NOMO-1 treated with DMSO at 0.1 percent for 48 hours (cell line): ENCODE measurements around the gene TLE5.
"Not testable (repeated sequence)": the region's sequence is repeated elsewhere in the genome, so short reads cannot be mapped to it uniquely, and the experiment has no call there.

Experiments
- DNase-seq: peaks from one replicate; lab custom pipeline; 2025; ENCODE audit not compliant: unreplicated experiment; lab: John Stamatoyannopoulos, UW

The TLE5 gene

DNA sequence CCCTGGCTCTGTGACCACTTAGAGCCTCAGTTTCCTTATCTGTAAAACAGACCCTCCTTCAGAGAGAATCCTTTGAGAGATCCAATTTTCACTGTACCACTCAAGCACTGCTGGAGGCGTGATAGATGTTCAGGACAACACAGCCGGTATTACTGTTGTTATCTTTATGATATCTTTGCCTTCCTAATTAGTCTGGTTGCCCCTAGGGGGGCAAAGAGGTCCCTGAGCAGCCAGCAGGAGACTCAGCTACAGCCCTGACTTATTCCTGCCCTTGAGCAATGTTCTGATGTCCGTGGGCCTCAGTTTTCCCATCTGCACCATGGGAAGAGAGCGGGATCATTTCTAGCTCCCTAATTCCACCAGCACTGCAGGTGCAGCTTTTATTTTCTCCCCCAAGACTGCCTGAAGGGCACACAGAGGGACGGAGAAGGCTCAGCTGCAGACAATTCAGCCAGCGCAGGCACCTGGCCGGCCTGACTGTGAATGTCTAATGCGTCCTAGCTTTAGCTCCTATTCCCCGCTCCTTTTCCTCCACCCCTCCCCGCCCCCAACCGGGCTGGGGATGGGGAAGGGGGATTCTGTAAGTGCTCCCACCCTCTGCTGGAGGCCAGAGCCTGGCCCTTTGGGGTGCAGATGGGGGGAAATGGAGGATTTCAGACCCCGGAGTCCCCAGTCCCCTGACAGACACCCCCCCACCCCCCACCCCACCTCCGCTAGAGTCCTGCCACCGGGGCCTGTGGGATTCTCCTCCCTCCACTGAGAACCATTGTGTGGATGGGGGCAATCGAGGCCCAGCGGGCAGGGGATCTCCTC is 16.2 kb downstream of the TLE5 start:
- no peak for DNase-seq

DNA sequence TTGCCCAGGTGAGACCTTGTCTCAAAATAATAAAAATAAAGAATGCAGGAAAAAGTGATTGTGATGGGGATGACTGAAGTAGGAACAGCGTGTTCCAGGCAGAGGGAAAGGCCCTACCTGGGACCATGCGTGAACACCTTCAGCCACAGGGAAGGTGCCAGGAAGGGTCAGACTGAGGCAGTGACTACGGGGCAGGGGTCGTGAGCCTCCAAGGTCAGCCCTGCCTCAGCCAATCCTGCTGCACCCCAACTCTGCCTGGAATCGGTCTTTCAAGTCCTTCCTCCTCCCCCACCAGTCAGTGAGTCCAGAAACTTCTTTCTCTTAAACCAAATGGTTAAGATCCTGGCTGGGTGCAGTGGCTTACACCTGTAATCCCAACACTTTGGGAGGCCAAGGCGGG is 17.1 kb downstream of the TLE5 start:
- DNase-seq, result no peak

DNA sequence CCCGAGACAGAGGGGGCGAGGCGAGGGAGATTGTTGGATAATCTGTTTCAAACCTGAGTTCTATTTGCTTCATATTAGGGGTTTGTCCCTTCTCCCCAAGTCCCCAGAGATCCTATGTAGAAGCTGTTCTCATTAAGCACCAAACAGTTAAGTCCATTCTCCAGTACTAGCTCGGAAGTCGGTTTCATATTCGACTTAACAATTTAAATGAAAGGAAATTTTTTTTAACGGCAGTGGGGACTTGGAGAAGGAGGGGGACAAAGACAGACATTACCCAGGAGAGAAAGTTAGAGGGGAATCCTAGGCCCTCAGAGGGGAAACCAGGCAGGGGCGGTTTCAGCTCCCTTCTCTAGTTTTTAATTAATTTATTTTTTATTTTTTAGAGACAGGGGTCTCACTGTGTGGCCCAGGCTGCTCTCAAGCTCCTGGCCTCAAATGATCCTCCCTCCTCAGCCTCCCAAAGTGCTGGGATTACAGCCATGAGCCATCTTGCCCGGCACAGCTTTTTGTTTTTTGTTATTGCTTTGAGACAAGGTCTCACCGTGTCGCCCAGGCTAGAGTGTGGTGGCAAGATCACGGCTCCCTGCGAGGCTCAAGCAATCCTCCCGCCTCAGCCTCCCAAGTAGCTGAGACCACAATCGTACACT is 19.6 kb downstream of the TLE5 start:
- no peak for DNase-seq

DNA sequence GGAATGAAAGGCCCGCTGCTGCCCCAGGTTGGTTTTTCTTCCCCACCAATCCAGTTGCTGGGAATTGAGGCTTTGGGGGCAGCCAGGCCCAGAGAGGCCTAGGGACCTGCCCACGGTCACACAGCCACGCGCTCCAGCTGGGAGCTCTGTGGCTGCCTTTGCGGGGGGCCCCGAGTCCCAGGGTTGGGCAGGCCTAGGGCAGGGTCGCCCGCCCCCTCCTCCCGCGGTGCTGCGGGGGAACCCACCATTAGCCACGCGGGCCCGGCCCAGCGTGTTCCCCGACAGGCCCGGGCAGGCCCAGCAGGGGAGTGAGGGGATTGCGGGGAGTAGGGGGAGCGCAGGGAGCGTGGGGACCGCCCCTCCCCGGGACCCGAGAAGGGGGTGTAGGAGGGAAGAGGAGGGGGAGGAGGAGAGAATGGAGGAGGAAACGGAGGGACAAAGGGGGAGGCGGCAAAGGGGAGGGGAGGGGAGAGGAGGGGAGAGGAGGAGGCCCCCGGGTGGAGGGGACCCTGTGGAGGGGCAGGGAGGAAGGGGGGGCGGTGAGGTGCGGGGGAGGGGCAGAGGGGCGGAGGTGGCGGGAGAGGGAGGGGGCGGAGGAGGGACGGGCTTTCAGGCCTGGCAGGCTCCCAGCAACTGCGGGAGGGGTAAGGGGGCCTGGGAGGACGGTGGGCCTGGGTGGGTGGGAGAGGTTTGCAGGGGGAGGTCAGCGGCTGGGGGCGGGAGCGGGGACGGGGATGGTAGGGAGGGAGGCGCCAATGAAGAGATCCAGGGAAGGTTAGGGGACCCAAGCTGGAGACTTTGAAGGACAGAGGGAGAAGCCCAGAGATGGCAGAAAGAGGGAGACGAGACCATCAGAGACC is 20.3 kb downstream of the TLE5 start:
- DNase-seq, result no peak

DNA sequence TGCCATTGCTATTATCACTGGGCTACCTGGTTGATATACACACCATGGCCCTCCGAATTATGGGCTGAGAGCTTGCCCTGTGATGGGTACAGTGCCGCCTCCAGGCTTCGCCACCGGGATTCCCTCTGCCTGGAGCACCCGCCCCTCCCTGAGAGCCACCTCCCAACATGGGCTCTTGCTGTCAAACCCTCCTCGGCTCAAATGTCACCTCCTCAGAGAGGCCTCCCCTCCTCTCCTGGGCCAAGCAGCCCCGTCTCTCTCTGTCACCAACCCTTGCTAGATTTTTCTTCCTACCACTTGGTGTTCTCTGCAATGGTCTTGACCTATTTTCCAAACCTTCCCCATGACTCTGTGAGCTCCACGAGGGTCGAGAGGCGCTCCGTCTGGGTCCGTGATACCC is 21.0 kb downstream of the TLE5 start:
- DNase-seq, result no peak

DNA sequence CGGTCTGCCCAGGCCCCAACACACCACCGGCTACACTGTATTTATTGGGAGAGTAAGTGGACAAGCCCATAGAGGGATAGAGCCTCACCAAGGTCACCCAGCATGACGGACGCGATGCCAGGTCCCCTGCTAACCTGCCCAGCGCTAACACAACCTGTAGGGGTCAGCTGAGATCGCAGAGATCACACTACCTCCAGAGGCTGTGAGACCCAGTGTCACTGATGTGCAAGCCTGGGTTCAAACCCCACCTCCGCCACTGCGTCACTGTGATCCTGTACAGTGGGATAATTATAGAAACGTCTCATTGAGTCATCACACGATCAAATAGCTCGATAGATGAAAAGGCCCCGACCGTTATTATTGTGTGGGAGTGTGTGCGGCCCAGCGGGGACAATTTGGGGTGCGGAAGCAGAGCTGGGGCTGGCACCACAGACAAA is 22.6 kb downstream of the TLE5 start:
- no peak for DNase-seq

DNA sequence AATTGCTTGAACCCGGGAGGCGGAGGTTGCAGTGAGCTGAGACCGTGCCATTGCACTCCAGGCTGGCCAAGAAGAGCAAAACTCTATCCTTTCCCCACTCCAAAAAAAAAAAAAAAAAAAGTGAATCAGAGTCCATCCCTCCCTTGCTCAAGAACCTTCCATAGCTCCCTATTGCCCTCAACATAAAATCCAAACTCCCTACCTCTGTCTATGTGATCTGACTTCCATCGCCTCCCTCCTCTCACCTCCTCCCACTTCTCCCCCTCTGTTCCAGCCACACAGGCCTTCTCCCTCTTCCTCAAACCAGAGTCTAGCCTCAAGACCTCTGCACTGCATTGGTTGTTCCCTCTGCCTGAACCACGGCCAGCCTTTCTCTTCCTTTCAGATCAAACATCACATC is 23.2 kb downstream of the TLE5 start:
- DNase-seq, result no peak

DNA sequence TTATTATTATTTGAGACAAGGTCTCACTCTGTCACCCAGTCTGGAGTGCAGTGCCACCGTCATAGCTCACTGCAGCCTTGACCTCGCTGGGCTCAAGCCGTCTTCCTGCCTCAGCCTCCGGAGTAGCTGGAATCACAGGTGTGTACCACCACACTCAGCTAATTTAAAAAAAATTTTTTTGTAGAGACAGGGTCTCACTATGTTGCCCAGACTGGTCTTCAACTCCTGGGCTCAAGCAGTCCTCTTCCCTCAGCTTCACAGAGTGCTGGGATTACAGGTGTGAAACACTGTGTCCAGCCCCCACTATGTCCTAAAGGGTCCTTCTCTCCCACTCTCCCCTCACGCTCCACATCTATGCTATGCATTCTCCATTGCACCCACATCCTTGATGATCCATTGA is 24.1 kb downstream of the TLE5 start:
- no peak for DNase-seq

DNA sequence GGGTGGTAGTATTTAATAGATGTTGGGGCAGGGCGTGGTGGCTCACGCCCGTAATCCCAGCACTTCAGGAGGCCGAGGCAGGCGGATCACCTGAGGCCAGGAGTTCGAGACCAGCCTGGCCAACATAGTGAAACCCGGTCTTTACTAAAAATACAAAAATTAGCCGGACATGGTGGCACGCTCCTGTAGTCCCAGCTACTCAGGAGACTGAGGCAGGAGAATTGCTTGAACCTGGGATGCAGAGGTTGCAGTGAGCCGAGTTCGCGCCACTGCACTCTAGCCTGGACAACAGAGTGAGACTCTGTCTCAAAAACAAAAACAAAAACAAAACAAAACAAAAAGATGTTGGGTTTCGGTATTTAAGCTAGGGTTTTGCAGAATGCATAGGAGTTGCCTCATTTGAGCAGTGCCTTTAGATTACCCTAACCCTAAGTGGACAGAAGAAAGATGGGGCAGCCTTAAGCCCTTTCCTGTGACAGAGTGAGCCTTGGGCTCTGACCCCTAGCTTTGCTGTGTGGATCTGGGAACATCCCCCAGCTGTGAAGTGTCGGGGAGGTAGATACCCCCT is 25.2 kb downstream of the TLE5 start:
- not testable (repeated sequence) for DNase-seq

DNA sequence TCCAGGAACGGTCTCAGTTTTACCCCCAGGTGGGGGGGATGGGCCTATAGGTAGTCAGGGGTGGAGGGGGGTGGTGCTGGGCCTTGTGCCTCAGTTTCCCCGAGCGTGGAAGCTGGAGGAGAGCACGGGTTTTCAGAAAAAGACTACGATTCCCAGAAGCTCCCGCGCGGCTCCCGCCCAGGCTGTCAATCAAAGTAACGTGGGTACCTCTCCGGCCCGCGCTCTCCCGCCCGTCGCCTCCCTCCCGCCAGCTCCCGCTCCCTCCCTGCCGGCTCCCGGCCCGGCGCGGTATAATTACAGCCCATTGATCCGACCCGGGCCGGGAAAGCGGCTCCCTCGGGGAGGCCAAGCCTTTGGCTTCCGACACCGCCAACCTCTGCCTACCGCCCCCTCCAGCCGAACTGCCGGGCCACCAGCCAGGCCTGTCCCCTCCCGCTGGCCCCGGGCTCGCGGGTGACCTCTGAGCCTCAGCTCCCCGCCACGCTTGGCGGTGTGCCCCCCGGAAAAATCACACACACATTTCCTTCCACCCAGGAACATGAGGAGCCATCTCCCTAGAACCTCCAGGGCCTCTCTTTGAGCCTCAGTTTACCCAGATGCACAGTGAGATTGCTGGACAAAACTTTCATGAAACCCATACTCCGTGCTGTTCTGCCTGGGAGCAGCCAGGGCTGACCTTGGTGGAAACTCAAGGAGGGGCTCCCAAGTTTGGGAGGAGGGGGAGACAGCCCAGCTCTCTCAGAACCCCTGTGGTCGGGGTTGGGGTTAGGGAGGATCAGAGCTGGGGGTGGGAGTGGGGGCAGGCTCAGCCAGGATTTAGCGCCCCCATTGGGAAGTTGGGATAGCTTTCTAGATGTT is 25.9 kb downstream of the TLE5 start:
- peak; percentile 81 for DNase-seq

DNA sequence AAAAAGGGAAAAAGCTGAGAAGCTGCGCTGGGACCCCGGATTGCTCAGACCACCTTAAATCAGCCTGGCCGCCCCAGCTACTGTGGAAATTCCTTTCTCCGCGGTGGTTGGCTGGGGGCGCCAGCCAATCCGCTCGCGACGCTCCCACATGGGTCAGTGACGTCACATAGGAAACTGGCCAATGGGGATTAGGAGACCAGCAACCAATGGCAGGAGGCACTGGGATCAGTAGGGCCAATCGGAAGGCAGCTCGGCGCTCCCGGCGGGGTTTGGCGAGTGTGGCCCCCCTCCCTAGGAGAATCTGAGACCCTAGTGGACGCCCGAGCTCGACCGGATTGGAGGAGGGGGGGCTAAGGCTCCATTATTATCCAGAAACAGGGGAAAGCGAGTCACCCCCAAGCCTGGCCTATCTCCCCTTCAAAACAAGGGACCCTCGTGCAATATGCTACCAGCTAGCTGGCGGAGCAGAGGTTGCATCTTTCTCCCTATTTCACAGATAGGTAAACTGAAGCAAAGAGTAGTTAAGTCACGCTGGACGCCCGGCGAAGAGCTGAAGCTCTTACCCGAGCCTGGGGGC is 26.7 kb downstream of the TLE5 start:
- peak; percentile 96 for DNase-seq

DNA sequence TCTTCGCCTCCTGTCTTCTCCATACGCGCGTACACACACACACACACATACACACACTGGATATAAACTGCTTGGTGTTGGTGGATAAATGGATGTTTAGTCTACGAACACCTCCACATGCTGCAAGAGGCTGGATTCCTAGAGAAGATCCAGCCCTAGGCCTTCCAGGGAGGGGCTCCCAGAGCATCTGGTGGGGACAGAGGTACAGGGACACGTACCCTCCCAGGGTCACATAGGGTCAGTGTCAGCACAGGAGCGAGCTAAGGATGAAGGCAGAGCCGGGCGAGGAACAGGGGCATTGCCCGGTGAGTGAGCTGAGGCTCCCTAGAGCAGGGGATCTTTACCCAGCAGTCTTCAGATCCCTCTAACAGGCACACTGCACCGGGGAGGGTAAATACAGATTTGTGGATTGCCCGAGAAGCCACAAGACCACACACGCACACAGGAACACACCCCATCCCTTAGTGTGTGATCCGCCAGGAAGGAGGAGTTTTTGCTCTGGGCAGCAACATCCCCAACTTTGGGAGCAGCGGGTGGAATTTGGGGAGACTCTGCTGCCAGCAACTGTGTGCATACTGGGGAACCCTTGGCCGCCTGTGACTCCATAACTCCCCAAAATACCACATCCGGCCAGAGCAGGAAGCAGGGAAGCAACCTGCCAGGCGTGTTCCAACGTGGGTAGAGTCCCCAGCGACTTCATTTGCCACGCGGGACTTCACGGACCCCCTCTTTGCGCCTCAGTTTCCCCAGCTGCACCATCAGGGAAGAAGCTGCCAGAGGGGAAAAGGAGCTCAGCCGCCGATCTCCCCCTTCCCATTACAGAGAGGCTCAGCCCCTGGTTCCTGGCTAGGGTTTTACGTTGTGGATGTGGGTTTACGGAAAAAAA is 27.4 kb downstream of the TLE5 start:
- DNase-seq, result peak; percentile 32

DNA sequence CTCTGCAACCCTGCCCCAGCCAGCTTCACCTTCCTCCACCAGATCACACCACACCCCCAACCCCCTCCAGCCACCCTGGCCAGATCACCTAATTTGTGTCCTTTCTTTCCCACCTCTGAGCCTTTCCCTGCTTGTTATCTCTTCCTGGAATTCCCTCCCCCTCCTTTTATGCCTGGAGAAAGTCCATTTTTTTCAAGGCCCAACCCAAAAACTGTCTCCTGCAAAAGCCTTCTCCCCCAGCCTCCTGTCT is 28.0 kb downstream of the TLE5 start:
- DNase-seq, result no peak

DNA sequence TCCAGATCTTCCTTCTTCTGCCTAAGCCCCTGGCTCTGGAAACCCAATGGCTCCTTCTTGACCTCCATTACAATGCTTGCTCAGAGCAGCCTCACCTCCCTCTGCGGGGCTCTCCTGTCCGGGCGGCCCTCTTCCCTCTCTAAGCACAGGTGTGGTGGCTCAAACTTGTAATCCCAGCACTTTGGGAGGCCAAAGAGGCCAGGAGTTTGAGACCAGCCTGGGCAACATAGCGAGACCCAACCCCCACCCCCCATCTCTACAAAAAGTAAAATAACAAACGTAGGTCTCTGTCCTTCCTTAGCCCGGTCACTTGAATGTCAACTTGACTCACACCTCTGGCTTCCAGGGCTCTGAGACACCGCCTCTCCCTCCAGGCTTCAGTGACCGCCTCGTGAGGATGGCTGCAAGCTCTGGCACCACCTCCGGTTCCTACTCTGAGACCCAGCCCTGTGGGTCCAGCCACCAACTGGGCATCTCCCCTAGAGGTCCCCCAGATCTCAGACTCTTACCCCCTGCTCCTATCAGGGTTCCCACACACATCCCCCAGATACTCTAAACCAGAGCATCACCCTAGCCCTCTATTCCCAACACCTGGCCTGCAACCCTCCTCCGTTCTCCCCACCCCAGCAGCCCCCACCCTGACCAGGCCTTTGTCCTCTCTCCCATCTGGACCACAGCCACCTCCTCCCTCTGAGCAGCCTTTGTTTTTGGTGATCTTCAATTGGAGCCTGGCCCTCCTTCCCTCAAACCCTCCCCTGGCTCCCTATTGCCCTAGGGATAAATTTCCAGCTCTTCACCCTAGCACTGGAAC is 28.5 kb downstream of the TLE5 start:
- no peak for DNase-seq

DNA sequence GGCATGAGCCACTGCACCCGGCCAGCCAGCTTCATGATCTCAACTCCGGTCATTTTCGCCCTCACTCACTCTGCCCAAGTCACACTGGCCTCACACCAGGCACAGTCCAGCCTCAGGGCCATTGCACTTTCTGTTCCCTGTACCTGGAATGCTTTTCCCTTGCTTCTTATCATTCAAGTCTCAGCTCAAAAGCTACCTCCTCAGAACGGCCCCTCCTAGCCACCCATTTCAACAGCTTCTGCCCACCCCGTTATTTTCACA is 30.8 kb downstream of the TLE5 start:
- DNase-seq, result no peak

DNA sequence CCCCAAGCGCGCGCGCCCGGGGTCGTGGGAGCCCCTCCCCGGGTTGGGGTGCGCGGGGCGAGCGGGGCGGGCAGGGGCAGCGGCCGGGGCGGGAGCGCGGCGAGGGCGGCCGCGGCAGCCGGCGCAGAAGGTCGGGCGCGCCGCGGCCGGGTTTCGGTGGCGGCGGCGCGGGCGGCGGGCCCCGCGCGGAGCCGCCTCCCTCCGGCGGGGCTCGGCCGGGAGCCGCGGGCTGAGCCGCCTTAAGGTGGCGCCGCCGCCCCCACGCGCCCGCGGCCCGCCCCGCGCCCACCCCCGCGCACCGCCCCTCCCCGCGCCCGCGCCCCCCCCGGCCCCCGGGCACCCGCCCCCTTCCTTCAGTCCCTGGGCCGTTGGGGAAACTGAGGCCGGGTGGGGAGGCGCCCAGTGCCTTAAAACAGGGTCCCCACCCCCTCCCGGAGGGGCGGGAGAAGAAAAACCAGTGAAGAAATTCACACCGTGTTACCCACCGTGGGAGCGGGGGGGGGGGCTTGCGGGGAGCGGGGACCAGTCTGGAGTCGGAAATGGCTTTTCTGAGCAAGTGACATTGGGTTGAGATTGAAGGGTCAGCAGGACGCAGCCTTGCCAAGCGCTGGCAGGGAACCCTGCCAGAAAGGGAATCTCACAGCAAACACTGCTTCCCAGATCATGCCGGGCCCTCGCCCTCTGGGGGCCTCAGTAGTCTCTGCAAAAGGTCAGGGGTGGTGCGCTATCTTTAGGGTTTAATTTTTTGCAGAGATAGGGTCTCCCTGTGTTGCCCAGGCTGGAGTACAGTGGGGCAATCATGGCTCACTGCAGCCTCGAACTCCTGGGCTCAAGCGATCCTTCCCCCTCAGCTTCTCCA is 33.0 kb downstream of the TLE5 start, which contains the start of gene TLE2:
Gene TLE2, minus strand, starts transcription at position 216 of the 859 bp plus-strand sequence. CDS start 376 bp downstream, outside the sequence.
- no peak for DNase-seq

DNA sequence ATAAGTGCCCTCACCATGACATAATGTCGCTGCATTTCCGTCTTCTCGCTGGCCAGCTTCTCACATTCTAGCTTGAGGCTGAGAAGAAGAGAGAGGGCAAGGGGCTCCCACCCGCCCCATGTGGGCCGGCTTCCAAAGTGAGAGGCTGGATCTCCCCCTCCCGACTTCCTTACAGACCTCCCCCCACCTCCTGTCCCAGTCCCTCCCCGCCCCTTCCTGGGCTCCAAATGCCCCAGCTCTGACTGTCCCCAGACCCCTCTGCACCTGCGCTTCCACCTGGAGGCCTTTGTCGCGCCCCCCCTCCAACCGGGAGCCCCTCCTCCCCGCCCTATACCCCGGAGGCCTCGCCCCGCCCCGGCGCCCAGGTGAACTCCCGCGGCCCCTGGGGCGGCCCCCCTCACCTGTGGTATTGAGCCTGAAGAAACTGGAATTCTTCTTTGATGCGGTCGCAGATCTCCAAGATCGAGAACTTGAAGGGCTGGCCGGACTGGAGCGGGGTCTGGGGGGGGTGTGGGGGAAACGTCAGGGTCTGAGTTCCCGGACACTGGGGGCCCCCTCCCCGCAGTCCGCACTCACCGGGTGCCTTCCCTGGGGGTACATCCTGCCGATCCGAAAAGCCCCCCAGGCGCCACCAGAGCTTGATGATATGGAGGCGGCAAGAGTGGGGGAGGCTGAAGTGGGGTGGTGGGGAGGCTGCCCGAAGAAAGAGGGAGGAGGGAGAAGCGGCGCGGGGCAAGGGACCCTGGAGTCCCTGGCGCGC is 33.8 kb downstream of the TLE5 start:
- no peak for DNase-seq
